Erythroblast (primary cell): ENCODE measurements around the gene PLEKHM3.
"Not testable (repeated sequence)": the region's sequence is repeated elsewhere in the genome, so short reads cannot be mapped to it uniquely, and the experiment has no call there.

Source experiments
- DNase-seq, 2 experiments: peaks; one replicate each; lab custom pipeline; 2025; lab: John Stamatoyannopoulos, UW
- GATA1 ChIP-seq: IDR thresholded peaks from 2 replicates; pipeline ENCODE4 v1.6.1; 2011; ENCODE audit warnings: low read depth, mild to moderate bottlenecking, control low read depth, low read length, moderate library complexity
- POLR2A ChIP-seq: IDR thresholded peaks from 2 replicates; pipeline ENCODE4 v1.6.1; 2011; ENCODE audit warnings: mild to moderate bottlenecking, low read length

Gene PLEKHM3

GRCh38 chr2:207956771-207957170 is 68.6 kb downstream of the PLEKHM3 start:
- DNase-seq = no peak
- TF ChIP-seq POLR2A = no peak
- TF ChIP-seq GATA1 = no peak

DNA sequence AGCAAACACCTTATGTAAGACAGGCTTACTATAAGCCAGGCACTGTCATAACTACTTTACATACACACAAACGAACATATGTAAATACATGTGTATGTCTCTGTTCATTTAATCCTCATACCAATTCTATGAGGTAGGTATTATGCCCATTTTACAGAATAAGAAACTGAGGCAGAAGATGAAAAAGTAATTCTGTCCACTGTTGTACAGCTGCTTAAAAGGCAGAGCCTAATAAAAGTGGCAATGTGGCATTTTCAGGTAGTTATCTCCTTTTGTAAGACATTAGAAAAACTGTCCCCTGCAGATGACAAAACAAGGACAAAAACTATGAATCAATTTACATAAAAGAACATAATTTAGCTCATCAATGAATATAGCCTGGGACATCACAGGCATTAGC is 69.9 kb downstream of the PLEKHM3 start:
- DNase-seq = no peak
- TF ChIP-seq GATA1 = no peak
- TF ChIP-seq POLR2A = no peak

DNA sequence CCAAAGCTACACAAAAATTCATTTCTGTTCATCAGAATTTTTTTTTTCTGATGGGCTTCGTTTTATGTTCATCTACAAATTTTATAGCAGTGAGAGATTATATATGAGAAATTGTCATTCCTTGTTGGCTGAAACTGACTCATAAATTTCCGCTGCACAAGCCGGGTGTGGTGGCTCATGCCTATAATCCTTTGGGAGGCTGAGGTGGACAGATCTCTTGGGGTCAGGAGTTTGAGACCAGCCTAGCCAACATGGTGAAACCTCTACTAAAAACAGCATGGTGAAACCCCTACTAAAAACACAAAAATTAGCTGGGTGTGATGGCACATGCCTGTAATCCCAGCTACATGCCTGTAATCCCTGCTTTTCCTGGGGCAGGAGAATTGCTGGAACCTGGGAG is 72.0 kb downstream of the PLEKHM3 start:
- no peak for DNase-seq
- no peak for TF ChIP-seq GATA1
- no peak for TF ChIP-seq POLR2A

- no peak for TF ChIP-seq GATA1
- no peak for TF ChIP-seq POLR2A
- no peak for DNase-seq
Measured at GRCh38 chr2:207952564-207953345, 72.6 kb downstream of the PLEKHM3 start.

DNA sequence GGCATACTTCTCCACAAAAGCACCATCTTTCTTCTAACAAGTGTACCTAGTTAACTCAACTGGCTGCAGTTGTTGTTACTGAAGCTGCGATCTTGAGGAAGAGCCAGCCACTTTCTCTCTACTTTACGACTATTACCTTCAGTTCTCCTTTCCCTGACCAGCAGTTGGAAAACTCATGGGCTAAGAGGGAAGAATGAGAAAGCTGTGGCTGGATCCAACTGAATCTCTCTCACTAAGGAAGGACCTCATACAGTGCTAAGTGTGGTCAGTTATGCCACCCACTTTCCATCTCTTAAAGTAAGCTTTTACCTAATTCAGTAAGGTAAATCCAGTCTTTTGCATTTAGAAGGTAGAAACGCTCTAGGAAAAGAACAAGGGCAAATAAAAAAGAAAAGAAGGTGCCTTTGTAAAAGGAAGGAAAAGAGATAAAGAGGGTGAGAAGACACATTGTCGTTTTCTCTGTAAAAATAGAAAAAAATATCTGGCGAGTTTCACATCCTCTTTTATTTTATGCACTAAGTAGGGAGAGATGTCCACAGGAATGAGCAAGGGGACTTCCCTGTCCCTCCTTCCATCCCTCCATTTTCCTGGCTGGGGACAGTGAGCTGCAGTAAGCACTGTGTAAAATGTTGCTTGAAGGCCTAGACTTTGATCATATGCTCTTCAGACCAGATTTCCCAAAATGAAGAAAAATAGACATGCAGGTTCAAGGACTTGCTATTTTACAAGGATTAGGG is 73.4 kb downstream of the PLEKHM3 start:
- TF ChIP-seq GATA1 (no peak), POLR2A (no peak)
- DNase-seq = no peak

DNA sequence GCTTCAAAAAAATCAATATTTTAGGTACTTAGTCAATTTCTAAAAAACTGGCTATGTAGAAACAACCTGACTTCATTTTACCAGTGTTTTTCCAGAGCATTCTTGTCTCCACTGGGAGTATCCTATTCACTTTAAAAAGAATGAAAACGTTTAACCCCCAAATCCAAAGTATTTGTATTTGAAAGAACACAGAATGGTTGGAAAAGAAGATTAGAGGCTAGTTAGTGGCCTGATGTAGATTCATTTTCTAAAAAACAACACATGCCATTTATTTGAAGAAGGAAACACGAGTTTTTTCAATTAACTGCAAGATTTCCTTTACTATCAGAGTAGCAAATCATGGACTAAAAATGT is 74.6 kb downstream of the PLEKHM3 start:
- no peak for DNase-seq
- TF ChIP-seq GATA1 (no peak), POLR2A (no peak)

DNA sequence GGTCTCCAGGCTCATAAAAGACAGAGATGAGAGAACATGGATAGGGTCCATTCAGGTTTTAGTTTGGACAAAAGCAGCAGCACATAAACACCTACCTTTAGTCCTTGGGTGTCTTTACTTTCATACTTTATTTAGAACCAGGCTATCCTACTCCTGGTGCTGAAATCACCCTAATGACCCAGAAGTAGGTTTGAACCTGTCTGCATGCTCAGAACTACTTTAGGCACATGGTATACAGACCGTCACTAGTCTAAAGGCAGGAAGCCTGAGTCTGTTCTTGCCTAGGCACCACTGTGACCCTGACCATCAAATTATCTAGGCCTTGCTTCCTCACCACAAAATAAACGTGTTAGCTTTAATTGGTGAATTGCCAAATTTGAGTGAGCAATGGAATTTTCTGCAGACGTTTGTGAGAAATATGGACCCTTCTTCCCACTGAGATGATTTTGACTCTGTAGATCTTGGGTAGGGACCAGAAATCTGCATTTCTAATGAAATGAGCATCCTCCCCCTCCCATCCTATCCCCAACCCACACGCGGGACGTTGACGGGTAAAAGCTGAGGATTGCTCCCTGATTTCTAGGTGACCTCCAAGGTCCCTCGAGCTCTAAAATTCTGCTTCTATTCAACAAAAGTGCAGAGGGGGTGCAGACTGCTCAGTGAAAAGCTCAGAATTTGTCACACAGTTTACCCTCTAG is 75.1 kb downstream of the PLEKHM3 start:
- DNase-seq = no peak

DNA sequence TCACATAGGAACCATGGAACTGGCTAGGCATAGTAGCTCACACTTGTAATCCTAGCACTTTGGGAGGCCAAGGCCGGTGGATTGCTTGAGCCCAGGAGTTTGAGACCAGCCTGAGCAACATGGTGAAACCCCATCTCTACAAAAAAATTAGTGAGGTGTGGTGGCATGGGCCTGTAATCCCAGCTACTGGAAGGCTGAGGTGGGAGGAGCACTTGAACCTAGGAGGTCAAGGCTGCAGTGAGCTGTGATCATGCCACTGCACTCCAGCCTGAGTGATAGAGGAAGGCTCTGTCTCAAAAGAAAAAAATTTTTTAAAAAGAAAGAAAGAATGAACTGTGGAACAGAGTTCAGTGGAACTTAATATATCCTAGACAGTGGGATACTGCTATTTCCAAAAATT is 76.1 kb downstream of the PLEKHM3 start:
- not testable (repeated sequence) for DNase-seq

More for the DNA sequence above, 75.1 kb downstream of the PLEKHM3 start:
- TF ChIP-seq GATA1 (no peak), POLR2A (no peak)

DNA sequence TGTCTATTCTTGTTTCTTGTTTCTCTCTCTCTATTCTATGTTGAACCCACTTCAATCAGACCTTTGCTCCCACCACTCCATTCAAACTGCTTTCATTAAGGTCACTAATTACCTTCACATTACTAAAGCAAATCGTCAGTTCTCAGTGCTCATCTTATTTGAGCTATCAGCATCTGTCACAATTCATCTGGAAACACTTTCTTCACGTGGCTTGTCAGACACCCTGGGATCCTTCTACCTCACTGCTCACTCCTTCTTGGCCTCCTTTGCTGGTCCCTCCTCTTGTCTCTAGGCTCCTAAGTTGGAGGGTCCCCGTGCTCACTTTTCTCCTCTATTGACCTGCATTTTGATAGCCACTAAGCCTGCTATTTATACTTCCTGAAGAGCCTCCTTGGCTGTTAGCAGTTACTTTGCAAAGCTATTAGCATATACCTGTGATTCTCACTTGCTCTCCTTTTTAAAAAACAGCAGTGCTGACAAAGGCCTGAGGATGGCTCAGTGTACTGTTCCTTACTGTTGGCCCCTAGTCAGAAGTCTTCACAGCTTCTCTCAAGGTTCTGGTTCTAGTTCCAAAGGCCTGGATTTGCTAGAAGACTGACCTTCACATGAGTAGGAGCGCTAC is 80.2 kb downstream of the PLEKHM3 start:
- no peak for TF ChIP-seq GATA1
- TF ChIP-seq POLR2A = no peak
- no peak for DNase-seq

DNA sequence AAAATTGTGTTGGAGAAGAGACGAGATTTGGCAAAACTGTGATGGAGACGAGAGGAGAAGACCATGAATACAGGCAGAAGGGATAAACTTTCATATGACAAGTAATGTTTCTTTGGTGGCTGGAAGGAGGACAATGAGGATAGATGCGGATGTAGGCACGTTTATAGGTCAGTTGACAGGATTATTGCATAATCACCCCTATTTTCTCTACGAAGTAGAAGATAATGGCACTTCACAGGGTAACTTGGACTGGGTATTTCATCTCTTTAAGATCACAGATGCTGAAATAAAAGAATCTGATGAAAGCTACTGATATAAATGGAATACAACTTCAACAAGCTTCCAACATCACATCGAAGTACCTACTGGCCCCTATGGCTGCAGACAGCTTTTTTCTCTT is 81.0 kb downstream of the PLEKHM3 start:
- no peak for TF ChIP-seq POLR2A
- TF ChIP-seq GATA1 = no peak
- no peak for DNase-seq

DNA sequence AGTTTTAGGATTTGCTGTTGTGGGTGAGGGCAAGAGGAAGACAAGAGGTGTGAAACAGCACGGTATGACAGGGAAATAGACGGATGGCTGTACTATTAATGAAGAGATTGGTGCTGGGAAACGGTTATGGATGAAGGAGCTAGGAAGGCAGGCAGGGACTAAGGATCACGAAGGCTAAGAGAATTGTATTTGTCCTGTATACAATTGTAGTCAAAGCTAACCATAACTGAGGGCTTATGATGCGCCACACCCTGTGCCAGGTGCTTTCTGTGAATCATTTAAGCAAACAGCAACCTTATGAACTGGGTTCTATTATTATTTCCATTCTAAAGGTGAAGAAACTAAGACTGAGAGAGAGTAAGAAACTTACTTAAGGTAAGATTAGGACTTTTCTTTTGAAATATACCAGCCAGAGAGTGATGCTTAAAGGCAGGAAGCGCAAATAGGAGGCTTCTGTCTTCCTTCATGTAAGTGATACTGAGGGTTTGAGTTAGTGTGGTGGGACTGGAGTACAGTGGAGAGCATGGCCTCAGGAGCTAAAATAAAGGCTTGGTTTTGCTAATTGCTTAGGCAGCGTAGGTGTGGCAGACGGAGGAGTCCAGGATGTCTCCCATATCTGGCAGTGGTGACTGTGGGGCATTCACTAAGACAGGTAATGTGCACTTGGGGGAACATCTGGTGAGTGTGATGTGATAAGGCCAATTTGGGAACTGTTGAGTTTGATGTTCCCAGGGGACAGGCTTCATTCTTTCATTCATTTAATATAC is 85.8 kb downstream of the PLEKHM3 start:
- no peak for DNase-seq
- no peak for TF ChIP-seq POLR2A
- TF ChIP-seq GATA1 = no peak

DNA sequence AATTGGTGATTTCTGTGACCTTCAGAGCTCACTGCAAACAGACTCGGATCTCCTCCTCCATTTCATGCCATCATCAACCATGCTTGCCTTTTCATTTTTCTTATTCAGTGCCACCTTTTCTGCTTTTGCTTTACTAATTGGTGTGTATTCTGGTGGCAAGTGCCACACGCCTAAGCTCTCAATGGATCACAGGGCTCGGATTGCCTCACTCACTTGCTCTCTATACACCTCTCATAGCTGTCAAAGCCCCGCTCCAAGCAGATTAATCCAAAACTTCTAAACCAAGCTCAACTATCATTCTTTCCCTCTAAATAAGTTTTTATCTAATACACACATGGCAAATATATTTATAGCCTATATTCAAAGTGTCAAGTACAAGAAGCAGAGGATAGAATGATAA is 86.4 kb downstream of the PLEKHM3 start:
- TF ChIP-seq POLR2A (no peak), GATA1 (no peak)
- DNase-seq = no peak

- TF ChIP-seq GATA1 (no peak), POLR2A (no peak)
Measured at GRCh38 chr2:207938415-207938814, 86.9 kb downstream of the PLEKHM3 start.

More at GRCh38 chr2:207938415-207938814, 86.9 kb downstream of the PLEKHM3 start:
- no peak for DNase-seq
